Measurements from ENCODE around the gene XCR1. TPM values are rescaled to one million over a fixed set of nuclear protein-coding genes. Genes with fewer than 3 reads are reported as not detected.
"Not testable (repeated sequence)": the region's sequence is repeated elsewhere in the genome, so short reads cannot be mapped to it uniquely, and the experiment has no call there.

Gene XCR1
- not detected in 2 replicates for total RNA-seq (2014; rRNA removed; shearing (Covaris generic))
- polyA plus RNA-seq (2015; cell fraction: cytosol; rRNA removed) = 0.07 TPM in 1 of 2 replicates, not detected in the other
- not detected in 2 replicates for polyA plus RNA-seq (2015; cell fraction: nucleus; rRNA removed)

GRCh38 chr3:46027021-46027705 lies at the start of gene XCR1:
Gene XCR1 (minus strand): TSS chr3:46027483. CDS start chr3:46021947, 5,536 bp downstream.
- no peak for DNase-seq (ENCODE audit: low read depth)

GRCh38 chr3:46076606-46077005 lies 49.3 kb upstream of the XCR1 start:
- DNase-seq (ENCODE audit: low read depth) = peak; percentile 24

GRCh38 chr3:46075816-46076215 lies 48.5 kb upstream of the XCR1 start:
- no peak for DNase-seq (ENCODE audit: low read depth)

- no peak for DNase-seq (ENCODE audit: low read depth)
Measured at GRCh38 chr3:46071222-46071858, 44.1 kb upstream of the XCR1 start.

- DNase-seq (ENCODE audit: low read depth) = no peak
Measured at GRCh38 chr3:46070595-46071093, 43.4 kb upstream of the XCR1 start.

- no peak for DNase-seq (ENCODE audit: low read depth)
Measured at GRCh38 chr3:46068501-46068900, 41.2 kb upstream of the XCR1 start.

GRCh38 chr3:46067401-46067800 lies 40.1 kb upstream of the XCR1 start:
- DNase-seq (ENCODE audit: low read depth) = no peak

- DNase-seq (ENCODE audit: low read depth) = no peak
Measured at GRCh38 chr3:46065750-46066256, 38.5 kb upstream of the XCR1 start.

GRCh38 chr3:46065294-46065705 lies 38.0 kb upstream of the XCR1 start:
- peak; percentile 37 for DNase-seq (ENCODE audit: low read depth)

GRCh38 chr3:46062679-46063078 lies 35.4 kb upstream of the XCR1 start:
- no peak for DNase-seq (ENCODE audit: low read depth)

- DNase-seq (ENCODE audit: low read depth) = no peak
Measured at GRCh38 chr3:46061887-46062286, 34.6 kb upstream of the XCR1 start.

GRCh38 chr3:46061108-46061720 lies 33.9 kb upstream of the XCR1 start:
- no peak for DNase-seq (ENCODE audit: low read depth)

GRCh38 chr3:46060551-46060950 lies 33.3 kb upstream of the XCR1 start:
- no peak for DNase-seq (ENCODE audit: low read depth)

GRCh38 chr3:46059432-46059831 lies 32.1 kb upstream of the XCR1 start:
- DNase-seq (ENCODE audit: low read depth) = no peak

GRCh38 chr3:46058981-46059380 lies 31.7 kb upstream of the XCR1 start:
- no peak for DNase-seq (ENCODE audit: low read depth)

GRCh38 chr3:46057716-46058115 lies 30.4 kb upstream of the XCR1 start:
- DNase-seq (ENCODE audit: low read depth) = no peak

- no peak for DNase-seq (ENCODE audit: low read depth)
Measured at GRCh38 chr3:46056686-46057085, 29.4 kb upstream of the XCR1 start.

- not testable (repeated sequence) for DNase-seq (ENCODE audit: low read depth)
Measured at GRCh38 chr3:46053761-46054515, 26.7 kb upstream of the XCR1 start.

GRCh38 chr3:46053265-46053664 lies 26.0 kb upstream of the XCR1 start:
- not testable (repeated sequence) for DNase-seq (ENCODE audit: low read depth)

- no peak for DNase-seq (ENCODE audit: low read depth)
Measured at GRCh38 chr3:46052531-46052930, 25.2 kb upstream of the XCR1 start.

- no peak for DNase-seq (ENCODE audit: low read depth)
Measured at GRCh38 chr3:46049093-46049492, 21.8 kb upstream of the XCR1 start.
